Loucy (cell line): ENCODE data around the gene NECAP2.
"Not testable (repeated sequence)": the region's sequence is repeated elsewhere in the genome, so short reads cannot be mapped to it uniquely, and the experiment has no call there.

ENCODE experiments used
- EZH2phosphoT487 ChIP-seq: fragments of 200-600 bp; IDR thresholded peaks from 2 replicates; pipeline ENCODE4 v1.6.1; 2018; ENCODE audit warnings: antibody characterized with exemption, mild to moderate bottlenecking, moderate library complexity, borderline replicate concordance
- TF ChIP-seq, protein P1 (sequence below): fragments of 200-600 bp; sonication (generic); conservative IDR thresholded peaks from 2 replicates; pipeline ENCODE4 v1.5.1; 2014; ENCODE audit warnings: mild to moderate bottlenecking, antibody characterized with exemption, low read length

DNA sequence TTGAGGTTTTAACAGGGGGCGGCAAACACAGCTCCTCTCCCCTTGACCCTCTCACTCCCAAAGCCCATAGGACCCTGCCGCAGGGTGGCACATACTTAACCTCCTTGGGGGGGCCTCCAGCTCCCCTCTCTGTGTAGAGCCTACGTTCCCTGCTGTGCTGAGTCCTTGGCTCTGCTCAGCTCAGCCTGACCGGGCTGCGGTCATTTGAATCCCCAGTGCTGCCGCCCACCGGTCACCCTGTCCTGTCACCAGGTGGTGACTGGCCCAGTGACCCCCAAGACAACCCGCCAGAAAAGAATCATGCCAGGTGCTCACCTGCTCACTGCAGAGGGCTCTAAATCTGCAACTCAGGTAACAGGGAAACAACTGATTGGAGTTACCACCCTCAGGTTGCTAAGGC, 60.9 kb downstream of the NECAP2 start:
- TF ChIP-seq, protein P1, sequence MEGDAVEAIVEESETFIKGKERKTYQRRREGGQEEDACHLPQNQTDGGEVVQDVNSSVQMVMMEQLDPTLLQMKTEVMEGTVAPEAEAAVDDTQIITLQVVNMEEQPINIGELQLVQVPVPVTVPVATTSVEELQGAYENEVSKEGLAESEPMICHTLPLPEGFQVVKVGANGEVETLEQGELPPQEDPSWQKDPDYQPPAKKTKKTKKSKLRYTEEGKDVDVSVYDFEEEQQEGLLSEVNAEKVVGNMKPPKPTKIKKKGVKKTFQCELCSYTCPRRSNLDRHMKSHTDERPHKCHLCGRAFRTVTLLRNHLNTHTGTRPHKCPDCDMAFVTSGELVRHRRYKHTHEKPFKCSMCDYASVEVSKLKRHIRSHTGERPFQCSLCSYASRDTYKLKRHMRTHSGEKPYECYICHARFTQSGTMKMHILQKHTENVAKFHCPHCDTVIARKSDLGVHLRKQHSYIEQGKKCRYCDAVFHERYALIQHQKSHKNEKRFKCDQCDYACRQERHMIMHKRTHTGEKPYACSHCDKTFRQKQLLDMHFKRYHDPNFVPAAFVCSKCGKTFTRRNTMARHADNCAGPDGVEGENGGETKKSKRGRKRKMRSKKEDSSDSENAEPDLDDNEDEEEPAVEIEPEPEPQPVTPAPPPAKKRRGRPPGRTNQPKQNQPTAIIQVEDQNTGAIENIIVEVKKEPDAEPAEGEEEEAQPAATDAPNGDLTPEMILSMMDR = not testable (repeated sequence)
- TF ChIP-seq EZH2phosphoT487 = not testable (repeated sequence)
